Measurements from ENCODE around the gene ITGB1. TPM values are rescaled to one million over a fixed set of nuclear protein-coding genes. Genes with fewer than 3 reads are reported as not detected.

Gene ITGB1
- total RNA-seq, 1 donor from 2014 or later: 542 TPM

GRCh38 chr10:32932225-32932729 lies 25.8 kb downstream of the ITGB1 start:
- no peak for DNase-seq
- H3K27me3 ChIP-seq (ENCODE audit: low read depth): no peaks in the 10 kb centered on the region
- no peak overlapping the region for H3K27ac ChIP-seq (replicated peaks)
- no peak overlapping the region for H3K4me3 ChIP-seq
- H3K9me3 ChIP-seq (replicated peaks): no peaks in the 10 kb centered on the region
- peaks cover 52% of the 10 kb centered on the region for H3K36me3 ChIP-seq
- intact Hi-C loops (cut with micrococcal nuclease): no loop called here
- TF ChIP-seq CTCF (IDR thresholded peaks at IDR 0.05; ENCODE audit: borderline replicate concordance): no peak
- H3K4me1 ChIP-seq: peaks cover 60% of the 10 kb centered on the region

- Histone ChIP-seq H3K36me3 (peaks cover 59% of the 10 kb centered on the region), H3K4me1 (peaks cover 55% of the 10 kb centered on the region), H3K27ac (replicated peaks) (no peak overlapping the region), H3K27me3 (ENCODE audit: low read depth) (no peaks in the 10 kb centered on the region), H3K4me3 (no peak overlapping the region), H3K9me3 (replicated peaks) (no peaks in the 10 kb centered on the region)
- no peak for TF ChIP-seq CTCF (IDR thresholded peaks at IDR 0.05; ENCODE audit: borderline replicate concordance)
- no peak for DNase-seq
- intact Hi-C loops (cut with micrococcal nuclease): no loop called here
Measured at GRCh38 chr10:32931593-32931992, 26.4 kb downstream of the ITGB1 start.

- Histone ChIP-seq H3K9me3 (replicated peaks) (no peaks in the 10 kb centered on the region), H3K36me3 (peaks cover 73% of the 10 kb centered on the region), H3K4me3 (no peak overlapping the region), H3K4me1 (peaks cover 42% of the 10 kb centered on the region), H3K27me3 (ENCODE audit: low read depth) (no peaks in the 10 kb centered on the region), H3K27ac (replicated peaks) (peak overlapping the region; percentile 29)
- DNase-seq: no peak
- no peak for TF ChIP-seq CTCF (IDR thresholded peaks at IDR 0.05; ENCODE audit: borderline replicate concordance)
- intact Hi-C loops (cut with micrococcal nuclease): no loop called here
Measured at GRCh38 chr10:32930036-32930435, 28.0 kb downstream of the ITGB1 start.

- Histone ChIP-seq H3K9me3 (replicated peaks) (no peaks in the 10 kb centered on the region), H3K4me1 (peaks cover 38% of the 10 kb centered on the region), H3K36me3 (peaks cover 73% of the 10 kb centered on the region), H3K27me3 (ENCODE audit: low read depth) (no peaks in the 10 kb centered on the region), H3K4me3 (no peak overlapping the region), H3K27ac (replicated peaks) (peak overlapping the region; percentile 29)
- no peak for TF ChIP-seq CTCF (IDR thresholded peaks at IDR 0.05; ENCODE audit: borderline replicate concordance)
- intact Hi-C loops (cut with micrococcal nuclease): no loop called here
- DNase-seq: no peak
Measured at GRCh38 chr10:32929634-32930033, 28.4 kb downstream of the ITGB1 start.

- Histone ChIP-seq H3K27ac (replicated peaks) (no peak overlapping the region), H3K4me1 (peaks cover 31% of the 10 kb centered on the region), H3K4me3 (no peak overlapping the region), H3K9me3 (replicated peaks) (no peaks in the 10 kb centered on the region), H3K27me3 (ENCODE audit: low read depth) (no peaks in the 10 kb centered on the region), H3K36me3 (peaks cover 72% of the 10 kb centered on the region)
- intact Hi-C loops (cut with micrococcal nuclease): no loop called here
- DNase-seq: no peak
- no peak for TF ChIP-seq CTCF (IDR thresholded peaks at IDR 0.05; ENCODE audit: borderline replicate concordance)
Measured at GRCh38 chr10:32927750-32928149, 30.3 kb downstream of the ITGB1 start.

Measured in left ventricle myocardium inferior (tissue), 1 donor.